Stimulated activated CD4-positive, alpha-beta T cell treated with anti-CD3 and anti-CD28 coated beads, Interleukin-4, amount 100 ng/mL, for 24 hours (primary cell): ENCODE results near the gene KRTAP12-2.
"Not testable (repeated sequence)": the region's sequence is repeated elsewhere in the genome, so short reads cannot be mapped to it uniquely, and the experiment has no call there.

ENCODE experiments used
- DNase-seq: peaks from one replicate; pipeline ENCODE4 v3.0.0-alpha.2; 2020

Gene KRTAP12-2

GRCh38 chr21:44684077-44684476, 17.4 kb upstream of the KRTAP12-2 start:
- DNase-seq, result no peak

- no peak for DNase-seq
Measured at GRCh38 chr21:44682580-44683151, 15.9 kb upstream of the KRTAP12-2 start.

GRCh38 chr21:44681861-44682579, 15.3 kb upstream of the KRTAP12-2 start, which contains the start of gene KRTAP12-1:
KRTAP12-1 (minus strand) TSS chr21:44682163; CDS start chr21:44682123, 40 bp downstream.
- no peak for DNase-seq

GRCh38 chr21:44681152-44681551, 14.4 kb upstream of the KRTAP12-2 start:
- DNase-seq, result no peak

GRCh38 chr21:44677881-44678280, 11.2 kb upstream of the KRTAP12-2 start:
- no peak for DNase-seq

- DNase-seq, result no peak
Measured at GRCh38 chr21:44671911-44672310, 5.2 kb upstream of the KRTAP12-2 start.

GRCh38 chr21:44670642-44671432, 4.1 kb upstream of the KRTAP12-2 start:
- no peak for DNase-seq

- DNase-seq, result no peak
Measured at GRCh38 chr21:44667612-44668011, 885 bp upstream of the KRTAP12-2 start.

- DNase-seq, result no peak
Measured at GRCh38 chr21:44664691-44665090, 2.0 kb downstream of the KRTAP12-2 start.

GRCh38 chr21:44661567-44661966, 5.2 kb downstream of the KRTAP12-2 start:
- not testable (repeated sequence) for DNase-seq

GRCh38 chr21:44658913-44659595, 7.7 kb downstream of the KRTAP12-2 start:
- no peak for DNase-seq

GRCh38 chr21:44658541-44658910, 8.2 kb downstream of the KRTAP12-2 start:
- no peak for DNase-seq

- peak; percentile 18 for DNase-seq
Measured at GRCh38 chr21:44657635-44658540, 8.8 kb downstream of the KRTAP12-2 start, which contains the start of gene KRTAP12-3. KRTAP12-3 (plus strand) TSS chr21:44657932; CDS start chr21:44657980, 48 bp downstream.

- no peak for DNase-seq
Measured at GRCh38 chr21:44656868-44657267, 9.9 kb downstream of the KRTAP12-2 start.

- no peak for DNase-seq
Measured at GRCh38 chr21:44654576-44655175, 12.1 kb downstream of the KRTAP12-2 start, which contains the start of gene KRTAP12-4. KRTAP12-4 (minus strand) TSS chr21:44654659; CDS start chr21:44654614, 45 bp downstream.

- DNase-seq, result peak; percentile 40
Measured at GRCh38 chr21:44653656-44654575, 12.8 kb downstream of the KRTAP12-2 start.

- no peak for DNase-seq
Measured at GRCh38 chr21:44653123-44653522, 13.6 kb downstream of the KRTAP12-2 start.

- no peak for DNase-seq
Measured at GRCh38 chr21:44650973-44651675, 15.6 kb downstream of the KRTAP12-2 start.

GRCh38 chr21:44650265-44650972, 16.3 kb downstream of the KRTAP12-2 start:
- DNase-seq, result no peak
